H7 (cell line): ENCODE data around the gene PIP5K1A. TPM values are rescaled to one million over a fixed set of nuclear protein-coding genes. Genes with fewer than 3 reads are reported as not detected.
A peak's percentile ranks its signal among the peaks of the same experiment; 100 is the strongest.

ENCODE experiments used
- DNase-seq: peaks from one replicate; pipeline ENCODE4 v3.0.0; 2012
- H3K27me3 ChIP-seq: 2 replicates; pipeline ENCODE4 v1.6.0; 2011; ENCODE audit warnings: mild to moderate bottlenecking, low read length; ENCODE audit not compliant: control insufficient read depth, insufficient read depth
- H3K36me3 ChIP-seq: replicated peaks from 2 replicates; pipeline ENCODE4 v1.5.1; 2011; ENCODE audit warnings: low read length; ENCODE audit not compliant: control insufficient read depth, insufficient read depth
- H3K4me3 ChIP-seq: 2 replicates; pipeline ENCODE4 v1.5.1; 2011; ENCODE audit warnings: low read depth, mild to moderate bottlenecking, control low read depth, low read length, moderate library complexity; ENCODE audit not compliant: insufficient read depth
- total RNA-seq: library from RNA; depleted of rRNA; stranded (reverse); fragments of >200 nt; shearing (Covaris generic); gene quantifications from 2 replicates; pipeline ENCODE4 v1.2.3, GENCODE V29; 2014; rRNA removed

Gene PIP5K1A
- 79.7 and 86.6 TPM in 2 replicates for total RNA-seq

GRCh38 chr1:151198254-151199127 is at the start of gene PIP5K1A:
Gene PIP5K1A, plus strand, starts transcription at chr1:151198552. Its CDS starts 445 bp downstream, at chr1:151198997.
- H3K27me3 ChIP-seq = no peaks in the 10 kb centered on the region
- peak within 1 kb of the TSS; percentile 93 for H3K4me3 ChIP-seq
- peaks cover 5% of the 10 kb centered on the region for H3K36me3 ChIP-seq
- peak; percentile 99 for DNase-seq

- H3K4me3 ChIP-seq = no peak within 1 kb of the TSS
- H3K27me3 ChIP-seq = no peaks in the 10 kb centered on the region
- DNase-seq = no peak
- H3K36me3 ChIP-seq = peaks cover 5% of the 10 kb centered on the region
Measured at GRCh38 chr1:151156515-151156819, 41.9 kb upstream of the PIP5K1A start, which contains the start of gene TNFAIP8L2. Gene TNFAIP8L2, plus strand, starts transcription at chr1:151156649. Its CDS starts 2,049 bp downstream, at chr1:151158698.

GRCh38 chr1:151157067-151157531 is 41.3 kb upstream of the PIP5K1A start:
- no peak overlapping the region for H3K4me3 ChIP-seq
- peaks cover 7% of the 10 kb centered on the region for H3K36me3 ChIP-seq
- no peaks in the 10 kb centered on the region for H3K27me3 ChIP-seq
- DNase-seq = no peak

GRCh38 chr1:151158326-151158725 is 40.0 kb upstream of the PIP5K1A start:
- no peak for DNase-seq
- peaks cover 7% of the 10 kb centered on the region for H3K36me3 ChIP-seq

GRCh38 chr1:151158751-151159251 is 39.6 kb upstream of the PIP5K1A start:
- Histone ChIP-seq H3K27me3 (no peaks in the 10 kb centered on the region), H3K36me3 (peaks cover 7% of the 10 kb centered on the region), H3K4me3 (no peak overlapping the region)
- DNase-seq = no peak

More at GRCh38 chr1:151158326-151158725, 40.0 kb upstream of the PIP5K1A start:
- H3K27me3 ChIP-seq = no peaks in the 10 kb centered on the region
- no peak overlapping the region for H3K4me3 ChIP-seq

- Histone ChIP-seq H3K4me3 (no peak overlapping the region), H3K27me3 (no peaks in the 10 kb centered on the region), H3K36me3 (peaks cover 7% of the 10 kb centered on the region)
- DNase-seq = no peak
Measured at GRCh38 chr1:151159373-151159772, 39.0 kb upstream of the PIP5K1A start.

GRCh38 chr1:151164732-151165280 is 33.5 kb upstream of the PIP5K1A start:
- Histone ChIP-seq H3K27me3 (no peaks in the 10 kb centered on the region), H3K36me3 (peaks cover 10% of the 10 kb centered on the region), H3K4me3 (peak overlapping the region; percentile 62)
- no peak for DNase-seq

- H3K4me3 ChIP-seq = peak overlapping the region; percentile 62
- H3K36me3 ChIP-seq = peaks cover 9% of the 10 kb centered on the region
- peak; percentile 89 for DNase-seq
- H3K27me3 ChIP-seq = no peaks in the 10 kb centered on the region
Measured at GRCh38 chr1:151165281-151165737, 33.0 kb upstream of the PIP5K1A start.

- no peaks in the 10 kb centered on the region for H3K27me3 ChIP-seq
- H3K4me3 ChIP-seq = peak within 1 kb of the TSS; percentile 62
- peak; percentile 88 for DNase-seq
- H3K36me3 ChIP-seq = peaks cover 7% of the 10 kb centered on the region
Measured at GRCh38 chr1:151165738-151166504, 32.4 kb upstream of the PIP5K1A start, which contains the start of the genes LYSMD1 and SCNM1. Gene LYSMD1, minus strand, starts transcription at chr1:151165902. Its CDS starts 644 bp downstream, at chr1:151165258. Gene SCNM1, plus strand, starts transcription at chr1:151166144. Its CDS starts 9 bp downstream, at chr1:151166153.

GRCh38 chr1:151166505-151166956 is 31.8 kb upstream of the PIP5K1A start:
- no peak for DNase-seq
- Histone ChIP-seq H3K27me3 (no peaks in the 10 kb centered on the region), H3K4me3 (peak overlapping the region; percentile 62), H3K36me3 (peaks cover 7% of the 10 kb centered on the region)

- Histone ChIP-seq H3K27me3 (no peaks in the 10 kb centered on the region), H3K4me3 (no peak overlapping the region), H3K36me3 (peaks cover 4% of the 10 kb centered on the region)
- DNase-seq = no peak
Measured at GRCh38 chr1:151167116-151167515, 31.2 kb upstream of the PIP5K1A start.

- no peak for DNase-seq
- Histone ChIP-seq H3K4me3 (no peak overlapping the region), H3K36me3 (peaks cover 4% of the 10 kb centered on the region), H3K27me3 (no peaks in the 10 kb centered on the region)
Measured at GRCh38 chr1:151171190-151171589, 27.2 kb upstream of the PIP5K1A start.

- Histone ChIP-seq H3K36me3 (peaks cover 11% of the 10 kb centered on the region), H3K27me3 (no peaks in the 10 kb centered on the region), H3K4me3 (no peak overlapping the region)
- DNase-seq = no peak
Measured at GRCh38 chr1:151175041-151175741, 23.2 kb upstream of the PIP5K1A start.
